ENCODE measurements around the gene OR10C1.

Gene OR10C1

GRCh38 chr6:29488874-29489273, 49.8 kb downstream of the OR10C1 start:
- Histone ChIP-seq H3K4me1 (no peaks in the 10 kb centered on the region), H3K9me3 (no peaks in the 10 kb centered on the region), H3K36me3 (no peaks in the 10 kb centered on the region), H3K27me3 (no peaks in the 10 kb centered on the region), H3K4me3 (ENCODE audit: low read depth, low read length) (no peak overlapping the region)
- no peak for DNase-seq
- no peak for TF ChIP-seq CTCF (IDR thresholded peaks at IDR 0.05; ENCODE audit: low read depth, low read length)

GRCh38 chr6:29489286-29489685, 50.2 kb downstream of the OR10C1 start:
- Histone ChIP-seq H3K36me3 (no peaks in the 10 kb centered on the region), H3K27me3 (no peaks in the 10 kb centered on the region), H3K9me3 (no peaks in the 10 kb centered on the region), H3K4me3 (ENCODE audit: low read depth, low read length) (no peak overlapping the region), H3K4me1 (no peaks in the 10 kb centered on the region)
- no peak for DNase-seq
- TF ChIP-seq CTCF (IDR thresholded peaks at IDR 0.05; ENCODE audit: low read depth, low read length): no peak

- H3K36me3 ChIP-seq: no peaks in the 10 kb centered on the region
- H3K9me3 ChIP-seq: no peaks in the 10 kb centered on the region
- H3K4me1 ChIP-seq: no peaks in the 10 kb centered on the region
- TF ChIP-seq CTCF (IDR thresholded peaks at IDR 0.05; ENCODE audit: low read depth, low read length): no peak
- H3K27me3 ChIP-seq: no peaks in the 10 kb centered on the region
- no peak for DNase-seq
- H3K4me3 ChIP-seq (ENCODE audit: low read depth, low read length): no peak overlapping the region
Observed at GRCh38 chr6:29490055-29490454, 50.9 kb downstream of the OR10C1 start.

GRCh38 chr6:29490552-29490951, 51.4 kb downstream of the OR10C1 start:
- no peak overlapping the region for H3K4me3 ChIP-seq (ENCODE audit: low read depth, low read length)
- no peak for TF ChIP-seq CTCF (IDR thresholded peaks at IDR 0.05; ENCODE audit: low read depth, low read length)
- no peak for DNase-seq
- H3K9me3 ChIP-seq: no peaks in the 10 kb centered on the region
- H3K27me3 ChIP-seq: no peaks in the 10 kb centered on the region
- no peaks in the 10 kb centered on the region for H3K36me3 ChIP-seq
- H3K4me1 ChIP-seq: no peaks in the 10 kb centered on the region
